Hepatocyte (in vitro differentiated cells): Measurements from ENCODE around the gene HELZ2.

Experiments
- EZH2 ChIP-seq: fragments of 200-600 bp; sonication (generic); IDR thresholded peaks from 2 replicates; pipeline ENCODE4 v1.6.1; 2016; ENCODE audit warnings: antibody characterized with exemption, mild to moderate bottlenecking, borderline replicate concordance
- TF ChIP-seq, protein P1 (sequence below): fragments of 200-600 bp; sonication (generic); IDR thresholded peaks from 2 replicates; pipeline ENCODE4 v1.5.1; 2016; ENCODE audit warnings: antibody characterized with exemption, mild to moderate bottlenecking; ENCODE audit not compliant: poor library complexity

DNA sequence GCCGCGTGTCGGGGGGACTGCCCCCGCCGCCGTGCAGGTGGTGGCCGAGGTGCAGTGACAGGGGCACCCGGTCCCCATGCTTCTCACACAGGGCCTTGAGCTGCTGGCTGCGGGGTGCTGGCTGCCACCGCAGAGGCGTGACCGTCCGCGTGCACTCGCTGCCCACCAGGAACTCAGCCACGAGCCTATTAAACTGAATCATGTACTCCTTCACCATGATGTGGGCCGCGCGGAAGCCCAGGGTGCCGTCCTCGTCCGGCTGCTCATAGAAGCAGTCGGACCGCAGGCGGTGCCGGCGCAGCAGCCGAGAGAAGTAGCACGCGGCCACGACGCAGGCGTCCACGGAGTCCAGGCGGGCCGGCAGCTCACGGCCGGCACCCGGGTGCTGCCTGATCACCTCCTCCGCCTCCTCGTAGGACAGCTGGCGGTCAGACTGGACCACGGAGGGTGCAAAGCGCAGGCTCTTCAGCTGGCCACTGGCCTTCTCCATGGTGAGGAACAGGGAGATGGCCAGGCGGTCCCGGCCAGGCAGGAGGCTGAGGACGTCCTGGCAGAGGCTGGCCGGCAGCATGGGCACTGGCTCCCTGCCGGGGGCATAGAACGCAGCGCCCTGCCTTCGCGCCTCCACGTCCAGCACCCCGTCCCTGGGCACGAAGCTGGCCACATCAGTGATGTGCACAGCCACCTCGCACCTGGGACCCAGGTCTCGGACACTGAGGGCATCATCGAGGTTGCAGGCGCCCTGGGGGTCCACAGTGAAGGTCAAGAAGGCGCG, 9.8 kb downstream of the HELZ2 start:
- TF ChIP-seq, protein P1, sequence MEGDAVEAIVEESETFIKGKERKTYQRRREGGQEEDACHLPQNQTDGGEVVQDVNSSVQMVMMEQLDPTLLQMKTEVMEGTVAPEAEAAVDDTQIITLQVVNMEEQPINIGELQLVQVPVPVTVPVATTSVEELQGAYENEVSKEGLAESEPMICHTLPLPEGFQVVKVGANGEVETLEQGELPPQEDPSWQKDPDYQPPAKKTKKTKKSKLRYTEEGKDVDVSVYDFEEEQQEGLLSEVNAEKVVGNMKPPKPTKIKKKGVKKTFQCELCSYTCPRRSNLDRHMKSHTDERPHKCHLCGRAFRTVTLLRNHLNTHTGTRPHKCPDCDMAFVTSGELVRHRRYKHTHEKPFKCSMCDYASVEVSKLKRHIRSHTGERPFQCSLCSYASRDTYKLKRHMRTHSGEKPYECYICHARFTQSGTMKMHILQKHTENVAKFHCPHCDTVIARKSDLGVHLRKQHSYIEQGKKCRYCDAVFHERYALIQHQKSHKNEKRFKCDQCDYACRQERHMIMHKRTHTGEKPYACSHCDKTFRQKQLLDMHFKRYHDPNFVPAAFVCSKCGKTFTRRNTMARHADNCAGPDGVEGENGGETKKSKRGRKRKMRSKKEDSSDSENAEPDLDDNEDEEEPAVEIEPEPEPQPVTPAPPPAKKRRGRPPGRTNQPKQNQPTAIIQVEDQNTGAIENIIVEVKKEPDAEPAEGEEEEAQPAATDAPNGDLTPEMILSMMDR = no peak
- TF ChIP-seq EZH2 = no peak
